H1 (cell line): ENCODE results near the gene CLEC2A.

Experiments
- ATF3 ChIP-seq: IDR thresholded peaks from 2 replicates; pipeline ENCODE4 v1.6.1; 2011; ENCODE audit warnings: low read depth, mild to moderate bottlenecking, low read length; ENCODE audit not compliant: insufficient read depth
- CEBPB ChIP-seq: IDR thresholded peaks from 2 replicates; pipeline ENCODE4 v1.6.1; 2012; ENCODE audit warnings: low read depth, low read length
- CTCF ChIP-seq, 3 experiments: IDR thresholded peaks; 1 replicate in 2 of 3; 2 replicates in 1 of 3; pipeline versions ENCODE4 v1.5.1 to v1.6.1; 2011; ENCODE audit warnings: low read length in 3 of 3, mild to moderate bottlenecking in 3 of 3, inconsistent platforms in 2 of 3, low read depth in 1 of 3, moderate library complexity in 1 of 3; ENCODE audit not compliant: insufficient read depth in 1 of 3; ENCODE audit errors: control extremely low read depth in 1 of 3
- EP300 ChIP-seq, 2 experiments: IDR thresholded peaks; 1 replicate in 1 of 2; 2 replicates in 1 of 2; pipeline ENCODE4 v1.6.1; 2011 to 2012; ENCODE audit warnings: low read depth in 2 of 2, low read length in 2 of 2, mild to moderate bottlenecking in 2 of 2, borderline replicate concordance in 1 of 2, inconsistent platforms in 1 of 2, moderate library complexity in 1 of 2
- FOSL1 ChIP-seq: IDR thresholded peaks from 2 replicates; pipeline ENCODE4 v1.6.1; 2011; ENCODE audit warnings: mild to moderate bottlenecking, low read depth, low read length, moderate library complexity; ENCODE audit not compliant: insufficient read depth
- MAX ChIP-seq: IDR thresholded peaks from 2 replicates; pipeline ENCODE4 v1.6.1; 2012; ENCODE audit warnings: inconsistent platforms
- POLR2A ChIP-seq, 2 experiments: IDR thresholded peaks; 1 replicate in 1 of 2; 2 replicates in 1 of 2; pipeline ENCODE4 v1.6.1; 2011; ENCODE audit warnings: low read depth in 2 of 2, low read length in 2 of 2, mild to moderate bottlenecking in 2 of 2; ENCODE audit errors: control extremely low read depth in 1 of 2
- RAD21 ChIP-seq, 2 experiments: IDR thresholded peaks in 1 of 2; conservative IDR thresholded peaks in 1 of 2; 2 replicates each; pipeline ENCODE4 v1.6.1; 2011; ENCODE audit warnings: low read depth in 2 of 2, low read length in 2 of 2, improper control_type of control experiment in 1 of 2, inconsistent platforms in 1 of 2, mild to moderate bottlenecking in 1 of 2, moderate library complexity in 1 of 2
- SIX5 ChIP-seq: IDR thresholded peaks from 2 replicates; pipeline ENCODE4 v1.6.1; 2011; ENCODE audit warnings: mild to moderate bottlenecking, low read depth, low read length
- SP1 ChIP-seq: IDR thresholded peaks from 2 replicates; pipeline ENCODE4 v1.6.1; 2011; ENCODE audit warnings: low read depth, low read length
- TAF1 ChIP-seq: IDR thresholded peaks from 2 replicates; pipeline ENCODE4 v1.6.1; 2011; ENCODE audit warnings: mild to moderate bottlenecking, low read depth, low read length
- USF2 ChIP-seq: IDR thresholded peaks from 2 replicates; pipeline ENCODE4 v1.6.1; 2011; ENCODE audit warnings: low read length, improper control_type of control experiment
- YY1 ChIP-seq: IDR thresholded peaks from 2 replicates; pipeline ENCODE4 v1.6.1; 2011; ENCODE audit warnings: low read depth, mild to moderate bottlenecking, low read length

GRCh38 chr12:9969673-9970072 lies 37.5 kb upstream of the CLEC2A start:
- no peak for TF ChIP-seq MAX
- no peak for TF ChIP-seq POLR2A (IDR thresholded peaks at IDR 0.05; ENCODE audit: control extremely low read depth in 1 of 2, low read depth in 2 of 2, low read length in 2 of 2)
- no peak for TF ChIP-seq CTCF (IDR thresholded peaks at IDR 0.05; ENCODE audit: control extremely low read depth in 1 of 3, insufficient read depth in 1 of 3, low read depth in 1 of 3, low read length in 3 of 3)
- TF ChIP-seq USF2 = no peak
- TF ChIP-seq FOSL1 = no peak
- no peak for TF ChIP-seq TAF1
- no peak for TF ChIP-seq EP300 (IDR thresholded peaks at IDR 0.05; ENCODE audit: borderline replicate concordance in 1 of 2, low read depth in 2 of 2, low read length in 2 of 2)
- no peak for TF ChIP-seq ATF3
- TF ChIP-seq RAD21 (IDR thresholded peaks at IDR 0.05 in 1 of 2, conservative IDR thresholded peaks at IDR 0.05 in 1 of 2; ENCODE audit: low read depth in 2 of 2, low read length in 2 of 2) = no peak
- no peak for TF ChIP-seq CEBPB
- no peak for TF ChIP-seq SIX5
- no peak for TF ChIP-seq YY1
- TF ChIP-seq SP1 = no peak
